ENCODE measurements around the gene SULT4A1.

The SULT4A1 gene

DNA sequence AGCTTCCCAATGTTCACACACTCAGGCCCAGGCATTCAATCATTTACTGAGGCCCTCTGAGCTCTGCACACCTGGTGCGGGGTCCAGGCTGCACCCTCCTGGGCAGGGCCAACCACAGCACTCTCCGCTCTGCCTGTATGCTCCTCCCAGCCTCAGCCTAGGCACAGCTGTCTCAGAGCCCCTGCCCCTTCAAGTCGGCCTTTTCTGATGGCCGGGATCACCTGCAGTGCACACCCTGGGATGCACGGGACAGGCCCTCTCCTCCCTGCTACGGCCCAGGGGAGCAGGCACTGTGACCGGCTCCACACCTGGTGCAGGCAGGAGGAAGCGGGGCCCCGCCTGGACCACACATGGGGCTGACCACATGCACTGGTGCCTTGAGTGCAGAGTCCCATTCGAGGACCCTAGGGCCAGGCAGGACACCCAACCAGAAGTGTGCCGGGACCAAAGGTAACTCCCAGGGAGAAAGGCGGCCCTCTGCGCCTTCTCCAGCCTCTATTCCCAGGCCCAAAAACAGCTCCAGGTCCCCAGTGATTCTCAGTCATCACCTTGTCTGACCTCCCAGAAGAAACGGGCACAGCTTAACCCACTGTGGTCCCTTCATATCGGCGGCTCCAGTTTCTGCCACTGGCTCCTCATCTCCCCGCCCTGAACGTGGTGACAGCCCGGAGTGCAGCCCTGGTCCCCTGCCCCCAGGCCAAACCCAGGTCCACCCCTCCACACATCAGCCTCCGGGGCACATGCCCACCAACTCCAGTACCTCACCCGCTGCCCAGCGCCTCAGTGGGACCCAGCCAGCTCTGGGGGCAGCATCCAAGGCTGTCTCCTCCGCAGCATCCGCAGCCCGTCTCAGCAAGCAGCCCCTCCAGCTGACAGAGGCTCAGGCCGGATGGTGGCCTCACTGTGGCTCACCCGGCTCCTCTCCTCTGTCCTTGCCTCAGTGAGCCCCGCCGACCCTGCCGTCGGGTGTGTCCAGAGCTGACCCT is 17.5 kb downstream of the SULT4A1 start:
- no peak for DNase-seq (ENCODE audit: low spot score)

GRCh38 chr22:43843783-43844530 is 18.4 kb downstream of the SULT4A1 start:
- DNase-seq (ENCODE audit: low spot score) = no peak

- no peak for DNase-seq (ENCODE audit: low spot score)
Observed at GRCh38 chr22:43841742-43842141, 20.6 kb downstream of the SULT4A1 start.

DNA sequence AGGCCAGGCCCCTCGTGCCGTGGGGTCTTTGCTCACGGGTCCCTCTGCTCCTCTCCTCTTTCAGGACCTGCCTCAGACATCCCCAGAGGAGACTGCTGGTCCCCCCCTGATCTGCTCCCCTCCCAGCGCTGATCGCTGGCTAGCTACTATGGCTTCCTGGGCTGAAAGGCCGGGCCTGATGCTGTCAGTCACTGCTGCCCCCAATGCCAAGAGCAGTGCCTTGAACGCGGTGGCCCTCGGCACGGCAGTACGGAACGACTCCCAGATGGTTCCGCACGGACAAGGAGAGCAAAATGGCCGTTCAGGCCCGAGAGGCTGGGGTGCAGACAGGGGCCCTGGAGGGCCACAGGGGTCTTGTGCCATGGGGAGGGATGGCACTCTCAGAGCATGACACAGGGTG is 21.5 kb downstream of the SULT4A1 start:
- no peak for DNase-seq (ENCODE audit: low spot score)

DNA sequence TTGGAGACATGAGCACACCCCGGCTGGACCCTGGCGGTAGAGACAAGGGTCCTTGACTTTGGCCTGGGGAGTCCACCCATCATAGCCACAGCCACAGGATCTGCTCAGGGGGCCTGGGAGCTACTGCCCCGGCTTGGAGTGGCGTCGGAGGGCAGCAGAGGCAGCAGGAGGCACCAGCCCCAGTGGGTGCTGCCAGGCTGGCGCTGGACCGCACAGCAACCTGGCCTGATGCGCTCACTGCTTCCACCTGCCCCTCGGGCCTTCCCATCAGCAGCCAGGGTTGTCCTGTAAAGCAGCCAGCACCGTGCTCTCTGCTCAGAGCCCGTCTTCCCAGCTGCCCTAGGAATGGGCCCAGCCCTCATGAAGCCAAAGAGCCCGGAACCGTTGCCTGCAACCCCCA is 21.9 kb downstream of the SULT4A1 start:
- DNase-seq (ENCODE audit: low spot score) = no peak

GRCh38 chr22:43839781-43840180 is 22.5 kb downstream of the SULT4A1 start:
- DNase-seq (ENCODE audit: low spot score) = no peak

GRCh38 chr22:43838571-43839307 is 23.6 kb downstream of the SULT4A1 start:
- DNase-seq (ENCODE audit: low spot score) = no peak

GRCh38 chr22:43838161-43838560 is 24.2 kb downstream of the SULT4A1 start:
- no peak for DNase-seq (ENCODE audit: low spot score)

- DNase-seq (ENCODE audit: low spot score) = no peak
Observed at GRCh38 chr22:43837666-43838065, 24.6 kb downstream of the SULT4A1 start.

DNA sequence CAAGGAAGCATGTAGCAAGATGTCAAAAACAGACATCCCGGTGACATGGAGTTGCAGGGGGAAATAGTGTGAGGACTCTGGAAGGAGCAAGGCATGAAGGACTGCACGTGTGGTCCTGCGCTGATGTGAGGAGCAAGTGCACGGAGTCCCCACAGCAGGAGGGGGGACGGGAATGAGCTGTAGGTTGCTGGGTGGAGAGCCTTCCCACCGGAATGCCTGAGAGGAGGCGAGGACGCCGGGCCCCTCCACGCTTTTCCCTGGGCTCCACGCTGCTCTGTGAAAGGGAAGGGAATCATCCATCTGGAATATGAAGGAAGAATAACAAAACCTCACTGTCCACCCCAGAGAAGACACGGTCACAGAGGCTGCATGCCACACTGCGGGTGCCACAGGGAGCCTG is 26.6 kb downstream of the SULT4A1 start:
- no peak for DNase-seq (ENCODE audit: low spot score)

GRCh38 chr22:43835166-43835565 is 27.1 kb downstream of the SULT4A1 start:
- DNase-seq (ENCODE audit: low spot score) = no peak

DNA sequence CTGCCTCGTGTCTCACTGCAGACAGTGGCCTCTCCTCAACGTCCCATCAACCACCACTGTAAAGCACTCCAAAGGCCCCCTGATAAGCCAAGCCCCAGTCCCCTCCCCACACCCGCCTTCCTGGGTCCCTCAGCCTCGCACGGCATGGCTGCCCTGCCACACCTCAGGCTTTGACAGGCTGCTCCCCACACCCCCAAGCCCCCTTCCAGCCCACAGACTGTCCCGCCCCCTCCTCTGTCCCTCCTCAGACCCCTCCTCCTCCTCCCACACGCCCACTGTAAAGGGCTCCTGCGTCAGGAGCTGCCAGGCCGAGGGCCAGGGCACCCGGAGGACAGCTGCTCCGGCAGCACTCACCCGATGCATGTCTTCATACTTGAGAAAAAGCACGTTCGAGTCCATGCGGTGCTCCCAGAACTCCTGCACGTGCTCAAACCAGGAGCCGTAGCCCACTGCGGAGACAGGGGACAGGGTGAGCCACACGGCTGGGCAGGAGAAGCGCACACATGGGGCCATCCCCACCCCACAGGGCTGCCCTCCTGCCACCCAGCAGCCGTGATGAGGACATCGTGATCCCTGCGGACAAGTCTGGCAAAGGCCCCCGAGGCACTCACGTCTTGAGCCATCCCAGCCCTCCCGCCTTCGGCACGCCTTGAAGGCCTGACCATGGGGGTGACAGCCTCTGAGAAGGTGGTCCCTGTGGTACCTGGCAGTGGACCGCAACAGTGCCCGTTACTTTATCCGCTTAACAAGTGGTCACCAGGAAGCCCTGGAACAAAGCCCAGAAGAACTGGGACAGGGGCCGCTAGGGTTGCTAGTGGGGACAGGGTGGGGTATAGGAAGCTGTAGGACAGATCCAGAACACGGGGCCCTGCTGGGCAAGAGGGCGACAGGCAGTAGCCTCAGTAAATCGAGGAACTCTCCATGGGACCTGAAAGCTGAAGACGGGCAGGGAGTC is 28.8 kb downstream of the SULT4A1 start:
- no peak for DNase-seq (ENCODE audit: low spot score)

DNA sequence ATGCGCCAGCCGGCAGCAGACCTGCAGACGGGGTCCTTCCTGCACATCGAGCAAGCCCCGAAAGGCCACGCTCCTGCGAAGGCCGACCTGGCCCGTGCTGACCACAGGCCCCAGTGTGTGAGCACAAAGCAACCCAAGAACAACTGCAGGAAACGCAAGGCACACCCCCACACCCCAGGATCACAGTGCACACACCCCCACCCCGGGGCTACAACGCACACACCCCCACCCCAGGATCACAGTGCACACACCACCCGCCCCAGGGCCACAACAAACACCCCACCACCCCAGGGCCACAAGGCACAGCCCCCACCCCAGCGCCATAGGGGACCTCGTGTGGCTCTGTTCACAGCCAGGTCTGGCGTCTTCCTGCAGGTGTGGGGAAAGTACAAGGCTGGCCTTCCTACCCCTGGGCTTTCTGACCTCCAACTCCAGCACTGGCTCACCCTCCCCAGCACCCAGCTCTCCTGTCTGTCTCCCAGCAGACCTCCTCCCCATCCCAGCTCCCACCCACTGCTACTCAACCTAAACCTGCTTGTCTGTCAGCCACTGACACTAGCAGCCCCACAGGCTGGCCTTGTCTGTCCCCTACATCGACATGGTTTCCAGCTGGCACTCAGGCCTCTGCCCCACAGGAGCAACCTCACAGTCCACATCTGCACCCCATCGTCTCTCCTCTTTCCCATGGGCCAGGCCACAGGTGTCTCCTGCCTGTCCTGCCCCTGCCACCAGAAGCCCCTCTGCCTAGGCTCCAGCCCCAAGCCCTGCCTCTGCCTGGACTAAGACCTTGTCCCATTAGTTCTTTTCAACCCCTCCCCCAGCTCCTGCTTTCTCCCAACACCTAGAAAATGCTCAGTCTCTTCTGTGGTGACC is 29.7 kb downstream of the SULT4A1 start:
- DNase-seq (ENCODE audit: low spot score) = no peak

- DNase-seq (ENCODE audit: low spot score) = no peak
Observed at GRCh38 chr22:43831561-43832392, 30.5 kb downstream of the SULT4A1 start.

DNA sequence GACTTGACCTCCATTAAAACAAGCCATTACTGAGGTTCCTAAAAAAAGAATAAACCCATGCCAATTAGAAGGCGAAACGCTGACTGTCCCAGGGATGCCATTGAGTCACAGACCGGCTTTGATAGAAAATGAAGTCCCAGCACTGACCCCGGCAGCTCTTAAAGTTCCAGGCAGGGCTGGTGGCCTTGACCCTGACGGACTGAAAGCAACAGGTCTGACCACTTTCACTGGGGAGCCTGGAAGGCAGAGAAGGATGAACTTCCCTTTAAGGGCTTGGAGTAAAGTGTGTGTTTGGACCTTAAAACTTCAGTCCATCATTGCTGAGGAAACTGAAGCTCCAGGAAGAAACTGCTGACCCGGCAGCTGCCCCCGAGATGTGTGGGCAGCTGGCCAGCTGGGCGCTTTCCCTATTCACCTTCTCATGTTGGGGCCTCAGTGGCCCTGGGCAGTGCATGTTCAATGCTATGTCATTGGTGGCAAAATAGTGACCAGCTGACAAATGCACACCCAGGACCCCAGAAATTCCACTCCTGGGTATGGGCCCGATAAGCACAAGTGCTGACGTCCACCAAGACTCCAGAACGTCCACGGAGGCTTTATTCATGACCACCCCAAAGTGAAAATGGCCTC is 31.3 kb downstream of the SULT4A1 start:
- no peak for DNase-seq (ENCODE audit: low spot score)

GRCh38 chr22:43829904-43830851 is 32.1 kb downstream of the SULT4A1 start:
- DNase-seq (ENCODE audit: low spot score) = peak; percentile 73

GRCh38 chr22:43828998-43829782 is 33.1 kb downstream of the SULT4A1 start:
- DNase-seq (ENCODE audit: low spot score) = peak; percentile 71
